ENCODE results near the gene HHAT. TPM values are rescaled to one million over a fixed set of nuclear protein-coding genes. Genes with fewer than 3 reads are reported as not detected.

HHAT gene
- total RNA-seq, 1 experiment from 2014 or later = 3.0 TPM

- Histone ChIP-seq H3K27me3 (replicated peaks; ENCODE audit: insufficient read depth, low read depth, low read length, poor library complexity) (peaks cover 29% of the 10 kb centered on the region), H3K4me1 (ENCODE audit: insufficient read depth, low read length, poor library complexity, severe bottlenecking) (peaks cover 22% of the 10 kb centered on the region), H3K36me3 (ENCODE audit: insufficient read depth, low read length, poor library complexity, severe bottlenecking) (no peaks in the 10 kb centered on the region), H3K4me3 (ENCODE audit: low read depth, low read length, poor library complexity, severe bottlenecking) (no peak overlapping the region), H3K9me3 (ENCODE audit: low read depth, low read length, poor library complexity, severe bottlenecking) (peaks cover 5% of the 10 kb centered on the region), H3K27ac (ENCODE audit: low read depth, low read length, poor library complexity, severe bottlenecking) (no peak overlapping the region)
- ChIA-PET CTCF (no interaction called here), POLR2A (ENCODE audit: low non-redundant PET) (no interaction called here)
- BruUV-seq (replicated peaks) = no TSS peak
- intact Hi-C loops (cut with micrococcal nuclease; ENCODE audit: unreplicated experiment) = no loop called here
- no peak for TF ChIP-seq EZH2 (IDR thresholded peaks at IDR 0.05; ENCODE audit: borderline replicate concordance, low read depth, low read length, poor library complexity, severe bottlenecking)
- TF ChIP-seq, protein P1, sequence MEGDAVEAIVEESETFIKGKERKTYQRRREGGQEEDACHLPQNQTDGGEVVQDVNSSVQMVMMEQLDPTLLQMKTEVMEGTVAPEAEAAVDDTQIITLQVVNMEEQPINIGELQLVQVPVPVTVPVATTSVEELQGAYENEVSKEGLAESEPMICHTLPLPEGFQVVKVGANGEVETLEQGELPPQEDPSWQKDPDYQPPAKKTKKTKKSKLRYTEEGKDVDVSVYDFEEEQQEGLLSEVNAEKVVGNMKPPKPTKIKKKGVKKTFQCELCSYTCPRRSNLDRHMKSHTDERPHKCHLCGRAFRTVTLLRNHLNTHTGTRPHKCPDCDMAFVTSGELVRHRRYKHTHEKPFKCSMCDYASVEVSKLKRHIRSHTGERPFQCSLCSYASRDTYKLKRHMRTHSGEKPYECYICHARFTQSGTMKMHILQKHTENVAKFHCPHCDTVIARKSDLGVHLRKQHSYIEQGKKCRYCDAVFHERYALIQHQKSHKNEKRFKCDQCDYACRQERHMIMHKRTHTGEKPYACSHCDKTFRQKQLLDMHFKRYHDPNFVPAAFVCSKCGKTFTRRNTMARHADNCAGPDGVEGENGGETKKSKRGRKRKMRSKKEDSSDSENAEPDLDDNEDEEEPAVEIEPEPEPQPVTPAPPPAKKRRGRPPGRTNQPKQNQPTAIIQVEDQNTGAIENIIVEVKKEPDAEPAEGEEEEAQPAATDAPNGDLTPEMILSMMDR (conservative IDR thresholded peaks at IDR 0.05; ENCODE audit: low read depth, low read length) = no peak
- no peak for DNase-seq (ENCODE audit: low spot score)
Observed at GRCh38 chr1:210603123-210603522, 274.4 kb downstream of the HHAT start.

DNA sequence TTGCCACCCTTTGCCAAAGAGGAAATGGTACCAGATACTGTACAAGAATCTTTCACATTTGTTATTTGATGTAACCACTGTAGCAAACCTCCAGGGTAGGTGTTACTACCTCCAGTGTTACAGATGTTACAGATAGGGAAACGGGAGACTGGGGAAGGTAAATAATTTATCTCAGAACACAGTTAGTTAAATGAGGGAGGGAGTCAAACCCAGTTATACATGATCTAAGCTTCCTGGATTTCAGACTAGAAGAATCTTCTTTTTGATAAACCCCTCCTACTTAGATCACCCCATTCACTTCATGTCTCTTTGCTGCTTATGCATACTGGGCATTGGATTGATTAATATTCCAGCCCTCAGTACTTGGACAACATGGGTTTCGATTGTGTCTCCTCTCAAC lies 276.4 kb downstream of the HHAT start:
- no TSS peak for BruUV-seq (replicated peaks)
- CTCF ChIA-PET = no interaction called here
- POLR2A ChIA-PET (ENCODE audit: low non-redundant PET) = no interaction called here
- peaks cover 29% of the 10 kb centered on the region for H3K27me3 ChIP-seq (replicated peaks; ENCODE audit: insufficient read depth, low read depth, low read length, poor library complexity)
- no peak for DNase-seq (ENCODE audit: low spot score)
- H3K4me3 ChIP-seq (ENCODE audit: low read depth, low read length, poor library complexity, severe bottlenecking) = no peak overlapping the region
- no peak for TF ChIP-seq EZH2 (IDR thresholded peaks at IDR 0.05; ENCODE audit: borderline replicate concordance, low read depth, low read length, poor library complexity, severe bottlenecking)
- TF ChIP-seq, protein P1 (conservative IDR thresholded peaks at IDR 0.05; ENCODE audit: low read depth, low read length) = no peak
- peaks cover 16% of the 10 kb centered on the region for H3K4me1 ChIP-seq (ENCODE audit: insufficient read depth, low read length, poor library complexity, severe bottlenecking)
- no peaks in the 10 kb centered on the region for H3K36me3 ChIP-seq (ENCODE audit: insufficient read depth, low read length, poor library complexity, severe bottlenecking)
- intact Hi-C loops (cut with micrococcal nuclease; ENCODE audit: unreplicated experiment) = no loop called here
- peaks cover 5% of the 10 kb centered on the region for H3K9me3 ChIP-seq (ENCODE audit: low read depth, low read length, poor library complexity, severe bottlenecking)
- no peak overlapping the region for H3K27ac ChIP-seq (ENCODE audit: low read depth, low read length, poor library complexity, severe bottlenecking)

GRCh38 chr1:210607361-210607760 lies 278.7 kb downstream of the HHAT start:
- Histone ChIP-seq H3K27me3 (replicated peaks; ENCODE audit: insufficient read depth, low read depth, low read length, poor library complexity) (peaks cover 18% of the 10 kb centered on the region), H3K4me1 (ENCODE audit: insufficient read depth, low read length, poor library complexity, severe bottlenecking) (no peaks in the 10 kb centered on the region)

More at GRCh38 chr1:210607361-210607760, 278.7 kb downstream of the HHAT start:
- H3K4me3 ChIP-seq (ENCODE audit: low read depth, low read length, poor library complexity, severe bottlenecking) = no peak overlapping the region
- no peak overlapping the region for H3K27ac ChIP-seq (ENCODE audit: low read depth, low read length, poor library complexity, severe bottlenecking)
- intact Hi-C loops (cut with micrococcal nuclease; ENCODE audit: unreplicated experiment) = no loop called here
- H3K36me3 ChIP-seq (ENCODE audit: insufficient read depth, low read length, poor library complexity, severe bottlenecking) = no peaks in the 10 kb centered on the region
- ChIA-PET POLR2A (ENCODE audit: low non-redundant PET) (no interaction called here), CTCF (no interaction called here)
- BruUV-seq (replicated peaks) = no TSS peak
- no peak for DNase-seq (ENCODE audit: low spot score)
- H3K9me3 ChIP-seq (ENCODE audit: low read depth, low read length, poor library complexity, severe bottlenecking) = peaks cover 5% of the 10 kb centered on the region
- no peak for TF ChIP-seq EZH2 (IDR thresholded peaks at IDR 0.05; ENCODE audit: borderline replicate concordance, low read depth, low read length, poor library complexity, severe bottlenecking)
- TF ChIP-seq, protein P1 (conservative IDR thresholded peaks at IDR 0.05; ENCODE audit: low read depth, low read length) = no peak
